ENCODE data around the gene ZNF735. TPM values are rescaled to one million over a fixed set of nuclear protein-coding genes. Genes with fewer than 3 reads are reported as not detected.

Gene ZNF735
- total RNA-seq, 1 donor from 2014 or later = not detected

GRCh38 chr7:64182036-64182790 lies 24.8 kb upstream of the ZNF735 start:
- DNase-seq (ENCODE audit: low read depth) = no peak
- no peak for TF ChIP-seq CTCF (IDR thresholded peaks at IDR 0.05; ENCODE audit: insufficient read depth, low read length, severe bottlenecking)
- no peaks in the 10 kb centered on the region for H3K36me3 ChIP-seq (ENCODE audit: control insufficient read depth, insufficient read depth, low read length)
- H3K27me3 ChIP-seq (ENCODE audit: control insufficient read depth, insufficient read depth, low read length) = no peaks in the 10 kb centered on the region
- H3K4me3 ChIP-seq (ENCODE audit: low read depth, low read length) = no peak overlapping the region
- FAIRE-seq = no peak

- no peaks in the 10 kb centered on the region for H3K36me3 ChIP-seq (ENCODE audit: control insufficient read depth, insufficient read depth, low read length)
- no peak overlapping the region for H3K4me3 ChIP-seq (ENCODE audit: low read depth, low read length)
- H3K27me3 ChIP-seq (ENCODE audit: control insufficient read depth, insufficient read depth, low read length) = no peaks in the 10 kb centered on the region
- peak; percentile 34 for TF ChIP-seq CTCF (IDR thresholded peaks at IDR 0.05; ENCODE audit: insufficient read depth, low read length, severe bottlenecking)
- FAIRE-seq = no peak
- DNase-seq (ENCODE audit: low read depth) = no peak
These were observed 23.8 kb upstream of the ZNF735 start for GRCh38 chr7:64183126-64183742.

- TF ChIP-seq CTCF (IDR thresholded peaks at IDR 0.05; ENCODE audit: insufficient read depth, low read length, severe bottlenecking) = no peak
- no peak for FAIRE-seq
- H3K36me3 ChIP-seq (ENCODE audit: control insufficient read depth, insufficient read depth, low read length) = no peaks in the 10 kb centered on the region
These were observed 23.1 kb upstream of the ZNF735 start for GRCh38 chr7:64183827-64184372.

GRCh38 chr7:64184376-64184775 lies 22.6 kb upstream of the ZNF735 start:
- no peak for DNase-seq (ENCODE audit: low read depth)
- Histone ChIP-seq H3K27me3 (ENCODE audit: control insufficient read depth, insufficient read depth, low read length) (no peaks in the 10 kb centered on the region), H3K36me3 (ENCODE audit: control insufficient read depth, insufficient read depth, low read length) (no peaks in the 10 kb centered on the region), H3K4me3 (ENCODE audit: low read depth, low read length) (no peak overlapping the region)
- FAIRE-seq = no peak
- TF ChIP-seq CTCF (IDR thresholded peaks at IDR 0.05; ENCODE audit: insufficient read depth, low read length, severe bottlenecking) = no peak

More at GRCh38 chr7:64183827-64184372, 23.1 kb upstream of the ZNF735 start:
- no peak for DNase-seq (ENCODE audit: low read depth)
- Histone ChIP-seq H3K27me3 (ENCODE audit: control insufficient read depth, insufficient read depth, low read length) (no peaks in the 10 kb centered on the region), H3K4me3 (ENCODE audit: low read depth, low read length) (no peak overlapping the region)

GRCh38 chr7:64187408-64187807 lies 19.6 kb upstream of the ZNF735 start:
- no peak for TF ChIP-seq CTCF (IDR thresholded peaks at IDR 0.05; ENCODE audit: insufficient read depth, low read length, severe bottlenecking)
- Histone ChIP-seq H3K36me3 (ENCODE audit: control insufficient read depth, insufficient read depth, low read length) (no peaks in the 10 kb centered on the region), H3K4me3 (ENCODE audit: low read depth, low read length) (no peak overlapping the region), H3K27me3 (ENCODE audit: control insufficient read depth, insufficient read depth, low read length) (no peaks in the 10 kb centered on the region)
- DNase-seq (ENCODE audit: low read depth) (no peak), FAIRE-seq (no peak)

Measured in bronchial epithelial cell (primary cell).